HG03469 (cell line): ENCODE results near the gene CHMP2B.

Experiments
- ATAC-seq: cut with Tn5 transposase; IDR thresholded peaks from one replicate; pipeline ENCODE4 v1.9.1; 2021; ENCODE audit warnings: mild to moderate bottlenecking, moderate library complexity, moderate number of reproducible peaks; ENCODE audit not compliant: unreplicated experiment

CHMP2B gene, protein sequence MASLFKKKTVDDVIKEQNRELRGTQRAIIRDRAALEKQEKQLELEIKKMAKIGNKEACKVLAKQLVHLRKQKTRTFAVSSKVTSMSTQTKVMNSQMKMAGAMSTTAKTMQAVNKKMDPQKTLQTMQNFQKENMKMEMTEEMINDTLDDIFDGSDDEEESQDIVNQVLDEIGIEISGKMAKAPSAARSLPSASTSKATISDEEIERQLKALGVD

GRCh38 chr3:87227104-87227834, at the start of gene CHMP2B:
Gene CHMP2B (plus strand): TSS chr3:87227309. CDS start chr3:87227523, 214 bp downstream.
- ATAC-seq, result peak; percentile 94

GRCh38 chr3:87179642-87180041, 47.5 kb upstream of the CHMP2B start:
- no peak for ATAC-seq

DNA sequence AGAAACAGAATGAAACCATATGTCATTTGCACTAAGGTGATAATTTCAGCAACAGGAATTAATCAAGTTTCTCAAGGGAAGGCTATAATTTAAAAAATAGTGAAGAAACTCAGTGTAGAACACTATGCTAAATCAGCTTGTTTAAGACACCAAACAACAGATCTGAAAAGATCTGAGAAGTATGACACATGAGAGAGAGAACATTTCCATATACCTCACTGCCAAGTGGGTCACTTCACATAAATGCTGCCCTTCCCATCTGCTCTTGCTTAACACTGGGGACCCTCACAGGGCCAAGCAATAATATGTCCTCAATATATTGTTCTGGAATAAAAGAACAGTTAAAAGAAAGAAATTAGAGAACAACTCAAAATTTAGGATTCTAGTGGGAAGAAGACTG, 45.6 kb upstream of the CHMP2B start:
- ATAC-seq, result no peak

DNA sequence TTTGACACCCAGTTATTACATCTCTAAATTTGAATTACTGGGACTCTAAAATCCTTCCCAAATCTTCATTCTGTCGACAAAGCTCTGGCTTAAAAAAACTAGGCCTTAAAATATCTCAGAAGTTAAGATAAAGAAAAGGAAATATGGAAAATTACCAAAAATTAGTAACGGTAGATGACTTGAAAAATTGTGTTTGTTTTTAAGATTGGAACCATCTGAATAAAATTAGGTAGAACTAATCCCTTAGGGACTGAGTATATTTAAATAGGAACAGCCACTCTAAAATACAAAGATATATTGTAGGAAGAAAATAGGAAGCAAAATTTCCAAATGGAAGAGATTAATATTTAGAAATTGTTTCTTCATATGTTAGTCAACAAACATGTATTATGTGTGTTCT, 45.1 kb upstream of the CHMP2B start:
- no peak for ATAC-seq

- ATAC-seq, result no peak
Observed at GRCh38 chr3:87186608-87187159, 40.4 kb upstream of the CHMP2B start.

GRCh38 chr3:87191175-87191574, 35.9 kb upstream of the CHMP2B start:
- no peak for ATAC-seq

GRCh38 chr3:87191641-87192040, 35.5 kb upstream of the CHMP2B start:
- ATAC-seq, result no peak

DNA sequence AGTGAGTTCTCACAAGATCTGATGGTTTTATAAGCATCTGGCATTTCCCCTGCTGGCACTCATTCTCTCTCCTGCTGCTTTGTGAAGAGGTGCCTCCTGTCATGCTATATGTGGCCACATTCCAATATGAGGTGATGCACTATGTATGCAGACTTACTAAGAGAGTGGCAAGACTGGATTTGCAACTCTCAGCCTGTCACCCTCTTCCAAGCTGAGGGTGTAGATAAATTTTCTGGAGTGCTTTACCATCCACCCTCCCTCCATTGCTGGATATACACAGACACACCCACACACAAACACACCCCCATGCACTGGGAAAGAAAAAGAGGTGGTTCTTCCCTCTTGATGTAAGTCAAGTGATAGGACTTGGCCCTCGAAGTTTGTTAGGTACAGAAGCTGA, 30.2 kb upstream of the CHMP2B start:
- no peak for ATAC-seq

- ATAC-seq, result no peak
Observed at GRCh38 chr3:87197531-87197930, 29.6 kb upstream of the CHMP2B start.

- ATAC-seq, result no peak
Observed at GRCh38 chr3:87198774-87199173, 28.3 kb upstream of the CHMP2B start.

- ATAC-seq, result no peak
Observed at GRCh38 chr3:87199628-87200027, 27.5 kb upstream of the CHMP2B start.

GRCh38 chr3:87200060-87200647, 27.0 kb upstream of the CHMP2B start:
- ATAC-seq, result no peak

DNA sequence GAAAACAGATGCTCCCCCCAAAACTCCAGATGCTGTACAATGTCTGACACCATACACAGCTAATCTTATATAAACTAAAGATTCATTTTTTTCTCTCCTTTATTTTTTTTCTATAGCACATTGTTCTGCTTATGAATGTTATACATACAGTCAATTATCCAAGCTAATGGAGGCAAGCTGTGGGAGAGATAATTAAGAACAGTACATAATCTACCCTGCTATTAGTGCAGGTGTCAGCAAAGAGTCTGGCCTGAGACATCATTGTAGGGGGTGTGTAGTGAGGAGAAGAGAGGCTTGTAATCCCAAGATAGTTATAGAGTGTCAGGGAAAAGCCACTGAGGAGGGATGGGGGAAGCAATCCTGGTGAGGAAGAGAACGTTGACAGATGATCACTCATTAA, 25.4 kb upstream of the CHMP2B start:
- ATAC-seq, result no peak

GRCh38 chr3:87203809-87204208, 23.3 kb upstream of the CHMP2B start:
- ATAC-seq, result no peak

GRCh38 chr3:87206070-87206469, 21.0 kb upstream of the CHMP2B start:
- no peak for ATAC-seq

DNA sequence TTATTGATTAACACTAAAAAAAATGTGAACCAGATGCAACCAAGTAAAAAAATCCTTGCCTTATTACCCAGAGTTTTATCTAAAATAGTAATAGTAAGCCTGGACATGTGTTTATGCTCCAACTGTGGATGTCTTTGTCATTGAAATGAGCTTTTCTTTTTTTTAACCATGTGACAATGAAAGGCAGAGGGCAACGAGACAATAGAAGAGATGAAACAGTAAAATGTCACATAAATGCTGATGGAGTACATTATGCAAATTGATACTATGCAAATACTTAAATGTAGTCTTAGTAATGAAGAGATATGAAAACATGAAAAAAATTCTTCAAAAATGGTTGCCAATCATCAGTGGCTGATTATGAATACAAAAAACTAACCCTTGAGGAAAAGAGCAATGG, 20.5 kb upstream of the CHMP2B start:
- ATAC-seq, result no peak

GRCh38 chr3:87207460-87207859, 19.6 kb upstream of the CHMP2B start:
- no peak for ATAC-seq

- ATAC-seq, result no peak
Observed at GRCh38 chr3:87209111-87209510, 18.0 kb upstream of the CHMP2B start.

DNA sequence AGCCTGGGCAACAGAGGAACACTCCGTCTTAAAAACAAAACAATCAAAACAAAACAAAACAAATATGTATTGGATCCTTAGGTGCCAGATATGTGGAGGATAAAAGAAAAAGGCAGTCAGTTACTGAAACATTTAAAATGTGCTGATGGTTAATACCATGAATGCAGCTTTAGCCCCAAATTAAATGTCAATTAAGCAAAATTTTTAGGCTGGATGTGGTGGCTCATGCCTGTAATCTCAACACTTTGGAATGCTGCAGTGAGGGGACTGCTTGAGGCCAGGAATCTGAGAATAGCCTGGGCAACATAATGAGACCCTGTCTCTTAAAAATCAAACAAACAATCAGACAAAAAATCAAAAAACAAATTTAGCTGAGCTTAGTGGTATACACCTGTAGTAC, 8.5 kb upstream of the CHMP2B start:
- ATAC-seq, result no peak

DNA sequence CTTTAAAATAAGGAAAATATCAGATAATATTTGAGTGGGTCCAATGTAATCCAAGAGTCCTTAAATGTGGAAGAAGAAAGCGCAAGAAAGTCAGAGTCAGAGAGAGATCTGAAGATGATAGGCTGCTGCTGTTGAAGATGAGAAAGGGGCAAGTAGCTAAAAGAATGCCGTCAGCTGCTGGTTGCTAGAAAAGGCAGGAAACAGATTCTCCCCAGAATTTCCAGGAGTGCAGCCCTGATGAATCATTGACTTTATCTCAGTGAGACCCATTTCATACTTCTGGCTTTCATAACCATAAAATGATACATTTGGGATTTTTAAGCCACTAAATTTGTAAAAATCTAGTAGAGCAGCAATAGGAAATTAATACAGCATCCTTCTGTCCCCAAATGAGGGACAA, 7.5 kb upstream of the CHMP2B start:
- ATAC-seq, result no peak

DNA sequence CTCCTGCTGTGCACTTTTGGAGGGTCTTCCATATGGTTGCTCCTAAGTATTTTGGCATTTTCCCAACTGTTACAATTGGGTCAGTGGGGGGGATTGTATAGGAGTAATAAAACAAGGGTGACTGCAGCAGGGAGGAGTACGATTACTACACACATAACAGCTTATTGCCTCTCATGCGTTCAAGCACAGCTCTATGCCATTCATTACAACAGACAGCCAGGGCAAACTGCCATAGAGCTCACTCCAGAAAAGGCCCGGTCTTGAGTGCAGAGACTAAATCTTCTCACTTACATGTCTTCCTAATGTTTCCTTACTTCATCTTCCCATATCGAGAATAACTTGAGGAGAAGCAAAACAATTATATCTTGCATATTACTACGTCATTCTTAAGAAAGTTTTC, 1.4 kb upstream of the CHMP2B start:
- no peak for ATAC-seq

DNA sequence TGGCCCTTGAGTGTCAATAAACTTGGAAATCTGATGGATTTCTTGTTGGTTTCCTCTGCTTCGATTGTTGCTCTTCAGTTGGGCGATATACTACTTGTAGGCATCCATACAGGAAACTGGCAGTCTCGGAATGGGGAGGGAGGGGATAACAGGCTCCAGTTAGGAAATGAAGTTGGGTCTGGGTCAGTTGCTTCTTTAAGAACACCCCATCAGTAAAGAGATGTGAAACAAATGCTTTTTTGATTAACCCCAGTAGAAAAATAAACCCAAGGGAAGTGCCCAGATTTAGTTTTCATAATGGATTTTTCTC, 681 bp downstream of the CHMP2B start:
- no peak for ATAC-seq
